ENCODE data around the gene MRGPRF. TPM values are rescaled to one million over a fixed set of nuclear protein-coding genes. Genes with fewer than 3 reads are reported as not detected.

The MRGPRF gene
- total RNA-seq: 26.7 TPM

GRCh38 chr11:69013009-69013951 is at the start of gene MRGPRF:
MRGPRF (minus strand) TSS chr11:69013246; CDS start chr11:69009901, 3,345 bp downstream.

DNA sequence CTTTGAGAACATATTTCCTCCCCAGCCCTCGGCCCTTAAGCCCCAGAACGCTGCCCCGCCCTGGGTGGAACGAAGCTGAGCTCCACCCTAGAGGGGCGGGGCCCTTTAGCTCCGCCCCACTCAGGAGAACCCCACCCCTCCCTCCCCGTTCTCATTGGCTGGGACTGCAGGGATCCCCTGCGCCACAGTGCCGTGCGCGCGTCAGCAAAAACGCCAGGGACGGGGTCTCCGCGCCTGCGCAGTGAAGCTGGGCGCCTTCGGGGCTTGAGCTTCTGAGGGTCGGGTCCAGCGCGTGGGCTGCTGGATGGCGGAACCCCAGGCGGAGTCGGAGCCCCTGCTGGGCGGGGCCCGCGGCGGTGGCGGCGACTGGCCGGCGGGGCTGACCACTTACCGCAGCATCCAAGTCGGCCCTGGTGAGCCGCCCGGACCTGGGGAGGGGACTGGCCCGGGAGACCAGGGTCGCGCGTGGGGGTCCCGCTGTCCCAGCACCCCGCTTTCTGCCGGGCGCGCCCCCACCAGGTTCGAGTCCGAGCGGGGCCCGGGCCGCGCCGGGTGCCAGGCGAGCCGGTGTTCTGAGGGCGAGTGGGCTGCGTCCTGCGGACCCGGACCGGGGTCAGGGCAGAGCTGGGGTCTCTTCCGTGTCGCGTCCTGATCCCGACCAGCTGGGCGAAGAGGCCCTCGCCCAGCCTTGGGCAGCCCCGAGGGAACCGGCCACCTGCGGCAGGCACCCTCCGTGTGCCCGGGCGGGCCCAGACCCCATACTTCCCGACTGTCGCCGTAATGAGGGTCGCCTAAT is 35.8 kb upstream of the MRGPRF start, which contains the start of gene TPCN2:
Gene TPCN2 (plus strand): TSS at position 239 of the 796 bp plus-strand sequence. CDS start 66 bp downstream, at position 305.

DNA sequence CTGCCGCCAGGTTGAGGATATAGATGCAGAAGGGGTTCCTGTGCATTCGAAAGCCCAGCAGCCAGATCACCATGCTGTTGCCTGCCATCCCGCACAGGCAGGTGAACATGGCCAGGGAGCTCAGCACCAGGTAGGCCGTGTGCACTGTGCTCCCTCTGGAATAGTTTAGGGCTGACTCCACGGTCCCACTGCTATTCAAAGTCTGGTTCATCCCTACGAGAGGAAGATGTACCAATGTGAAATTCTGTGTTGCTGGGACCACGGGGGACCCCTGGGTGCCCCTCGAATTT is 32.3 kb downstream of the MRGPRF start, which contains the start of gene MRGPRD:
Gene MRGPRD (minus strand): TSS at position 211 of the 290 bp plus-strand sequence. CDS start 0 bp downstream, at position 211.

Other genes with a start within 250 kb of the MRGPRF start
- gene CPT1A, start 171.3 kb downstream of the MRGPRF start, total RNA-seq: 40.7 TPM
- 60.3 TPM for gene MRPL21, start 109.4 kb downstream of the MRGPRF start, total RNA-seq
- 18.0 TPM for gene IGHMBP2, start 109.4 kb downstream of the MRGPRF start, total RNA-seq
- gene MRGPRD, start 32.3 kb downstream of the MRGPRF start, total RNA-seq: not detected
- 20.8 TPM for gene TPCN2, start 35.7 kb upstream of the MRGPRF start, total RNA-seq
- gene SMIM38, start 142.7 kb upstream of the MRGPRF start, total RNA-seq: 0.99 TPM